NCI-H1092 (cell line): ENCODE results near the gene NFKBIZ.

Source experiments
- DNase-seq: peaks from one replicate; lab custom pipeline; 2025; lab: John Stamatoyannopoulos, UW

Gene NFKBIZ

GRCh38 chr3:101848754-101849713 lies at the start of gene NFKBIZ:
NFKBIZ (plus strand) TSS chr3:101849514; CDS start chr3:101849629, 115 bp downstream.
- peak; percentile 33 for DNase-seq

GRCh38 chr3:101801174-101801573 lies 48.1 kb upstream of the NFKBIZ start:
- no peak for DNase-seq

- no peak for DNase-seq
These were observed 47.1 kb upstream of the NFKBIZ start for GRCh38 chr3:101802179-101802578.

- DNase-seq: peak; percentile 74
These were observed 46.0 kb upstream of the NFKBIZ start for GRCh38 chr3:101803173-101803782.

- no peak for DNase-seq
These were observed 45.4 kb upstream of the NFKBIZ start for GRCh38 chr3:101803939-101804338.

- DNase-seq: no peak
These were observed 42.8 kb upstream of the NFKBIZ start for GRCh38 chr3:101806491-101806890.

- DNase-seq: no peak
These were observed 41.4 kb upstream of the NFKBIZ start for GRCh38 chr3:101807888-101808287.

GRCh38 chr3:101809178-101810021 lies 39.9 kb upstream of the NFKBIZ start:
- no peak for DNase-seq

GRCh38 chr3:101810022-101810418 lies 39.3 kb upstream of the NFKBIZ start:
- no peak for DNase-seq

- no peak for DNase-seq
These were observed 37.4 kb upstream of the NFKBIZ start for GRCh38 chr3:101811875-101812274.

- DNase-seq: no peak
These were observed 36.4 kb upstream of the NFKBIZ start for GRCh38 chr3:101812895-101813294.

- no peak for DNase-seq
These were observed 35.4 kb upstream of the NFKBIZ start for GRCh38 chr3:101813817-101814440.

- DNase-seq: no peak
These were observed 34.5 kb upstream of the NFKBIZ start for GRCh38 chr3:101814835-101815234.

GRCh38 chr3:101816215-101817149 lies 32.8 kb upstream of the NFKBIZ start:
- no peak for DNase-seq

- DNase-seq: no peak
These were observed 31.3 kb upstream of the NFKBIZ start for GRCh38 chr3:101817992-101818391.

- no peak for DNase-seq
These were observed 29.6 kb upstream of the NFKBIZ start for GRCh38 chr3:101819649-101820206.

- DNase-seq: no peak
These were observed 27.8 kb upstream of the NFKBIZ start for GRCh38 chr3:101821503-101821902.

- DNase-seq: no peak
These were observed 25.8 kb upstream of the NFKBIZ start for GRCh38 chr3:101823525-101823924.

GRCh38 chr3:101824702-101825101 lies 24.6 kb upstream of the NFKBIZ start:
- no peak for DNase-seq

GRCh38 chr3:101825904-101826445 lies 23.3 kb upstream of the NFKBIZ start:
- no peak for DNase-seq
